ENCODE measurements around the gene TMEM60. TPM values are rescaled to one million over a fixed set of nuclear protein-coding genes. Genes with fewer than 3 reads are reported as not detected.

The TMEM60 gene
- polyA plus RNA-seq, 1 donor from 2014 or later, result 29.3 TPM

- Histone ChIP-seq H3K9me3 (ENCODE audit: low read length) (no peaks in the 10 kb centered on the region), H3K36me3 (ENCODE audit: insufficient read depth, low read length) (peaks cover 6% of the 10 kb centered on the region), H3K4me3 (ENCODE audit: low read length) (no peak overlapping the region), H3K79me2 (replicated peaks; ENCODE audit: insufficient read depth, low read length) (no peaks in the 10 kb centered on the region), H3K4me2 (ENCODE audit: low read length) (no peak overlapping the region), H3K9ac (ENCODE audit: low read length) (no peak overlapping the region), H2AFZ (ENCODE audit: low read depth, low read length) (no peak overlapping the region), H3K27ac (ENCODE audit: low read length) (no peak overlapping the region), H3K9me2 (ENCODE audit: insufficient read depth, low read length) (no peaks in the 10 kb centered on the region), H3K27me3 (ENCODE audit: insufficient read depth, low read depth, low read length) (no peaks in the 10 kb centered on the region), H4K20me1 (ENCODE audit: insufficient read depth) (no peaks in the 10 kb centered on the region), H3F3A (ENCODE audit: insufficient read depth, low read length, poor library complexity, severe bottlenecking) (no peaks in the 10 kb centered on the region)
- TF ChIP-seq, protein P1, sequence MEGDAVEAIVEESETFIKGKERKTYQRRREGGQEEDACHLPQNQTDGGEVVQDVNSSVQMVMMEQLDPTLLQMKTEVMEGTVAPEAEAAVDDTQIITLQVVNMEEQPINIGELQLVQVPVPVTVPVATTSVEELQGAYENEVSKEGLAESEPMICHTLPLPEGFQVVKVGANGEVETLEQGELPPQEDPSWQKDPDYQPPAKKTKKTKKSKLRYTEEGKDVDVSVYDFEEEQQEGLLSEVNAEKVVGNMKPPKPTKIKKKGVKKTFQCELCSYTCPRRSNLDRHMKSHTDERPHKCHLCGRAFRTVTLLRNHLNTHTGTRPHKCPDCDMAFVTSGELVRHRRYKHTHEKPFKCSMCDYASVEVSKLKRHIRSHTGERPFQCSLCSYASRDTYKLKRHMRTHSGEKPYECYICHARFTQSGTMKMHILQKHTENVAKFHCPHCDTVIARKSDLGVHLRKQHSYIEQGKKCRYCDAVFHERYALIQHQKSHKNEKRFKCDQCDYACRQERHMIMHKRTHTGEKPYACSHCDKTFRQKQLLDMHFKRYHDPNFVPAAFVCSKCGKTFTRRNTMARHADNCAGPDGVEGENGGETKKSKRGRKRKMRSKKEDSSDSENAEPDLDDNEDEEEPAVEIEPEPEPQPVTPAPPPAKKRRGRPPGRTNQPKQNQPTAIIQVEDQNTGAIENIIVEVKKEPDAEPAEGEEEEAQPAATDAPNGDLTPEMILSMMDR (IDR thresholded peaks at IDR 0.05; ENCODE audit: poor library complexity, severe bottlenecking), result no peak
- no peak for TF ChIP-seq RAD21 (conservative IDR thresholded peaks at IDR 0.05)
- TF ChIP-seq, protein P2, sequence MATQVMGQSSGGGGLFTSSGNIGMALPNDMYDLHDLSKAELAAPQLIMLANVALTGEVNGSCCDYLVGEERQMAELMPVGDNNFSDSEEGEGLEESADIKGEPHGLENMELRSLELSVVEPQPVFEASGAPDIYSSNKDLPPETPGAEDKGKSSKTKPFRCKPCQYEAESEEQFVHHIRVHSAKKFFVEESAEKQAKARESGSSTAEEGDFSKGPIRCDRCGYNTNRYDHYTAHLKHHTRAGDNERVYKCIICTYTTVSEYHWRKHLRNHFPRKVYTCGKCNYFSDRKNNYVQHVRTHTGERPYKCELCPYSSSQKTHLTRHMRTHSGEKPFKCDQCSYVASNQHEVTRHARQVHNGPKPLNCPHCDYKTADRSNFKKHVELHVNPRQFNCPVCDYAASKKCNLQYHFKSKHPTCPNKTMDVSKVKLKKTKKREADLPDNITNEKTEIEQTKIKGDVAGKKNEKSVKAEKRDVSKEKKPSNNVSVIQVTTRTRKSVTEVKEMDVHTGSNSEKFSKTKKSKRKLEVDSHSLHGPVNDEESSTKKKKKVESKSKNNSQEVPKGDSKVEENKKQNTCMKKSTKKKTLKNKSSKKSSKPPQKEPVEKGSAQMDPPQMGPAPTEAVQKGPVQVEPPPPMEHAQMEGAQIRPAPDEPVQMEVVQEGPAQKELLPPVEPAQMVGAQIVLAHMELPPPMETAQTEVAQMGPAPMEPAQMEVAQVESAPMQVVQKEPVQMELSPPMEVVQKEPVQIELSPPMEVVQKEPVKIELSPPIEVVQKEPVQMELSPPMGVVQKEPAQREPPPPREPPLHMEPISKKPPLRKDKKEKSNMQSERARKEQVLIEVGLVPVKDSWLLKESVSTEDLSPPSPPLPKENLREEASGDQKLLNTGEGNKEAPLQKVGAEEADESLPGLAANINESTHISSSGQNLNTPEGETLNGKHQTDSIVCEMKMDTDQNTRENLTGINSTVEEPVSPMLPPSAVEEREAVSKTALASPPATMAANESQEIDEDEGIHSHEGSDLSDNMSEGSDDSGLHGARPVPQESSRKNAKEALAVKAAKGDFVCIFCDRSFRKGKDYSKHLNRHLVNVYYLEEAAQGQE (IDR thresholded peaks at IDR 0.05; ENCODE audit: borderline replicate concordance), result no peak
- no peak for TF ChIP-seq TAF1 (IDR thresholded peaks at IDR 0.05; ENCODE audit: low read depth)
- no peak for TF ChIP-seq EP300 (conservative IDR thresholded peaks at IDR 0.05; ENCODE audit: poor library complexity, severe bottlenecking)
Observed at GRCh38 chr7:77770316-77770715, 27.9 kb downstream of the TMEM60 start.

DNA sequence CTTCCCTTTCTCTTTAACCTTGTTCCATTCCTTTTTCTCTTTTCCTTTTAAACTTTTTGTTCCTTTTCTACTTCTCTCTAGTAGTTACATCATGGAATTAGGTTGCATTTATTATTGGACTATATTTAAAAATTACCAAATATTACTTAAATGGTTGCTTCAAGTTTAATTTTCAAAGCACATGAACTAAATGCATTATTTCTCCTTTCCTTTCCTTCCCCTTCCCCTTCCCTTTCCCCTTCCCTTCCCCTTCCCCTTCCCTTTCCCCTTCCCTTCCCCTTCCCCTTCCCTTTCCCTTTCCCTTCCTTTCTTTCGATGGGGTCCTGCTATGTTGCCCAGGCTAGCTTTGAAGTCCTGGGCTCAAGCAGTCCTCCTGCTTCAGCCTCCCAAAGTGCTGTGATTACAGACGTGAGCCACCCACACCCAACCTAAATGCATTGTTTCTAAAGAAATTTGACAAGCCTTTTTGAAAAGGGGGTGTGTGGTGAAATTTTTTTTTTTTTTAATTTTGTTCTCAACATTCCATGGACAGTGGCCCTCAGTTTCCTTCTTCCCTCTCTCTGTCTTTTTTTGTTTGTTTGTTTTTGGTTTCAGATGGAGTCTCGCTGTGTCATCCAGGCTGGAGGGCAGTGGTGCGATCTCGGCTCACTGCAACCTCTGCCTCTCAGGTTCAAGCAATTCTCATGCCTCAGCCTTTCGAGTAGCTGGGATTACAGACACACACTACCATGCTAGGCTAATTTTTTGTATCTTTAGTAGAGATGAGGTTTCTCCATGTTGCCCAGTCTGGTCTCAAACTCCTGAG is 31.2 kb downstream of the TMEM60 start:
- H3K79me2 ChIP-seq (replicated peaks; ENCODE audit: insufficient read depth, low read length), result peaks cover 15% of the 10 kb centered on the region
- no peaks in the 10 kb centered on the region for H3F3A ChIP-seq (ENCODE audit: insufficient read depth, low read length, poor library complexity, severe bottlenecking)
- no peak overlapping the region for H3K27ac ChIP-seq (ENCODE audit: low read length)
- H3K9me3 ChIP-seq (ENCODE audit: low read length), result no peaks in the 10 kb centered on the region
- TF ChIP-seq EZH2 (IDR thresholded peaks at IDR 0.05; ENCODE audit: borderline replicate concordance, insufficient read depth, low read length, poor library complexity, severe bottlenecking) (no peak), POLR2AphosphoS5 (IDR thresholded peaks at IDR 0.05) (no peak), EP300 (conservative IDR thresholded peaks at IDR 0.05; ENCODE audit: poor library complexity, severe bottlenecking) (no peak), SMC3 (conservative IDR thresholded peaks at IDR 0.05; ENCODE audit: poor library complexity) (no peak), RAD21 (conservative IDR thresholded peaks at IDR 0.05) (no peak), TAF1 (IDR thresholded peaks at IDR 0.05; ENCODE audit: low read depth) (no peak), MXI1 (conservative IDR thresholded peaks at IDR 0.05; ENCODE audit: poor library complexity, severe bottlenecking) (no peak)
- TF ChIP-seq, protein P1 (IDR thresholded peaks at IDR 0.05; ENCODE audit: poor library complexity, severe bottlenecking), result no peak
- TF ChIP-seq, protein P2 (IDR thresholded peaks at IDR 0.05; ENCODE audit: borderline replicate concordance), result no peak
- H4K20me1 ChIP-seq (ENCODE audit: insufficient read depth), result no peaks in the 10 kb centered on the region
- peaks cover 6% of the 10 kb centered on the region for H3K36me3 ChIP-seq (ENCODE audit: insufficient read depth, low read length)
- no peak overlapping the region for H3K4me3 ChIP-seq (ENCODE audit: low read length)
- H3K9ac ChIP-seq (ENCODE audit: low read length), result no peak overlapping the region
- no peaks in the 10 kb centered on the region for H3K27me3 ChIP-seq (ENCODE audit: insufficient read depth, low read depth, low read length)
- no peaks in the 10 kb centered on the region for H3K9me2 ChIP-seq (ENCODE audit: insufficient read depth, low read length)
- H3K4me2 ChIP-seq (ENCODE audit: low read length), result no peak overlapping the region
- H2AFZ ChIP-seq (ENCODE audit: low read depth, low read length), result no peak overlapping the region
